HG02571 (cell line): Measurements from ENCODE around the gene SRL.

Source experiments
- ATAC-seq: cut with Tn5 transposase; IDR thresholded peaks from one replicate; pipeline ENCODE4 v1.9.1; 2021; ENCODE audit warnings: mild to moderate bottlenecking, moderate library complexity; ENCODE audit not compliant: unreplicated experiment

Gene SRL

DNA sequence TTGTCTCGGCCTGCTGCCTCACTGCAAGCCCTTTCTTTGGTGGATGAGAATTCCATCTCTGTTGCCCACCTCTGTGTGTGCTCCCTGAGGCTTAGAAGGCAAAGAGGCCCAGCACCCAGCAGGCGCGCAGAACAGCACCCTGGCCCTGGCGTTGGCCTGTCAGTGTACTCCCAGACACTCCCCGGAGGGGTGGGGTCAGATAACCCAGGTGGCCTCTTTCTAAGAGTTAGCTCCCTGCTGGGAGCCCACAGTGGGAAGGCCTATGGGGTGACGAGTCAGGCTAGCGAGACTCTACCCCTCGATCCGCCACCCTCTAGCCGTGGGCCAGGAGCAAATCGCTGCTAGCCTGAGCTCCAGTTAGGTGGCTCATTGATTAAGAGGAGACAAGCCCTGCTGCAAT is 38.1 kb downstream of the SRL start:
- ATAC-seq = no peak

DNA sequence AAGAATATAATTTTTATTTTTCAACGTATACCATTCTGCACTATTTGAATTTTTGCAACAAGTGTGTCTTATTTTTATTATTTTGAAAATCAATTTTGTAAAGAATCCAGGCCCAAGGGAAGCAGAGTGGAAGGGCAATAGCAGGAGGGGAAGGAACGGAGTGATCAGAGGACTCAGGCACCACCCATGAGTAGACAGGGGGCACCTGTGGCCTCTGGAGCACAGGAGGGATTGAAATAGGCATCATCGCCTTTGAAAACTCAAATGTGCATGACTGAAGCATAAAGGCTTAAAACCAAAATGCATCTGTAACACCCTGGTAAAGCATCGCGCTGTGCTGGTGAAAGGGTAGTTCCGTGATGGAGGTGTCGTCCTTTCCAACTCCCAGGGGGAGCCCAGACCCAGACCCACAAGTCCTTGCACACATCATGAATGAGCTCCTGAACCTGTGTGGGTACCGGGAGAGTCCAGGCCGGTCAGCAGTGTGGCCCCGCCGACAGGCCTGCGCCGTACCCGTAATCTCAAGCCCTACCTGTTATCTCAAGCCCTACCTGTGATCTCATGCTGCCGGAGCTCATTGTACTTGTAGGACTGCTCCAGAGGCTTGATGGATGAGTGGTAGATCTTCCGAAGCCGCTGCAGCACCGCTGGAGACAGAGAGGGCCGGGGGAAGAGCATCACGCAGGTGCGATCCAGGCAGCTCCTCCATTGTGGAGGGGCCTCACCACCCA is 39.1 kb downstream of the SRL start:
- no peak for ATAC-seq

DNA sequence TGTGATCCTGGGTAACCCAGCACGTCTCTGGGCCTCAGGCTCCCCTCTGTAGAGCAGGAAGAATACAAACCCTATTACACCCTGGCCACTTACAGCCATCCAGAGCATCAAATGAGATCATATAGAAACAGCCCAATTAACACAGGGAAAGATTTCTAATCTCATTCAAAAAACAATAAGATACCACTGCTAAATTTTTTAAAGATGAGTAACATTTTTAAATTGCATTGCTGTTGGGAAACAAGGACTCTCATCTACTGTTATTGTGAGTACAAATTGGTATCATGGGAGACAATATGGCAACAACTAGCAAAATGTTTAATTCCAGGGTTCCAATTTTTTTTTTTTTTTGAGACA is 41.1 kb downstream of the SRL start:
- ATAC-seq = no peak

DNA sequence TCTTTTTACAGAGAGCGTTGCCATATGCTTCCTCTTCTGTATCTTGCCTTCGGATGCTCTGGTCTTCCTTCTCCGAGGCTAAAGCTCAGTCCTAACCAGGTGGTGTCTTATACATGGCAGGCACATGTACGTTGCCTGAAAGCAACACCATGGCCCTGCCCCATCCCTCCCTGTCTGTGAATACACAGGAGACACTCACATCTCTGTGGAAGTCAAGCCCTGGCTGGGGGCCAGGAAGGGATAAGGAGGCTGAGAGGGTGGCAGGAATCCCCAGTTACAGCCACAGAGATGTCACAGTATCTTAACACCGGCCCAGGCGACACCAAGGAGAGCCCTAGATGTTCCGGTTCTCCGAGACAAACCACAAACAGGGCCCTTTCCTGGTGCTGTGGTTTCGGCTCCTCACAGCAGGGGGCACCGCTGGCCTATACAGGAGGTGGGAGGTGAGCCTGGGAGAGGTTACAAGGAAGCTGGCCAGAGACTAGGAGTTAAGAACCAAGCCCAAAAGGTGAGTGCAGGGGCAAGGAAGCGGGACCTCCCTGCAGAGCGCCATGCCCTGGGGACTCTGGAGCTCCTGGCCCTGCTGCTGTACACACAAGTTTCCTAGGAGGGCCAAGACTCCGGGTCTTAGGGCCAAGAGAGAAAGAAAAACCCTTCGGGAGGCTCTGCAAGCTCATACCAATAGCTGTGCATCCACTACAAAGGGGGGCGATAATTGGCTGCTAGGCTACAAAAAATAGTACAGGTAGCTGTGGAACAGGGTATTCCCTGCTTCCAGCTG is 41.7 kb downstream of the SRL start:
- ATAC-seq = no peak

DNA sequence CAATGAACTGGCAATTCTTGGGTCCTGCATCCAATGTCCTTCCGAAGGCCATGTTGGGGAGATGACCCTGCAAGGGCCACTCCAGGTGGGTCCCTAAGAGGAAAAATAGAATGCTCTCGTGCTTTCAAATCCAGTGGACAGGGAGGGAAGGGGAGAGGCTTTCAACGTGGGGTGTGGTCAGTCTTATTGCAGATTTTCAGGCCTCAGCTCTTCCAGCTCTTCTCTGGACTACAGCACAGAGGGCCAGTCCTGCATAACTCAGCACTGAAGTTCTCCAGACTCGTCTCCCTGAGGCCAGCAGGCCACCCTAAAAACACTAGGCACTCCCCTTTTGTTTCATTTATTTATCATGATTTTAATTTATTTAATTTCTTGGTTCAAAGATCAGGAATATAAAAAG is 43.1 kb downstream of the SRL start:
- ATAC-seq = no peak

DNA sequence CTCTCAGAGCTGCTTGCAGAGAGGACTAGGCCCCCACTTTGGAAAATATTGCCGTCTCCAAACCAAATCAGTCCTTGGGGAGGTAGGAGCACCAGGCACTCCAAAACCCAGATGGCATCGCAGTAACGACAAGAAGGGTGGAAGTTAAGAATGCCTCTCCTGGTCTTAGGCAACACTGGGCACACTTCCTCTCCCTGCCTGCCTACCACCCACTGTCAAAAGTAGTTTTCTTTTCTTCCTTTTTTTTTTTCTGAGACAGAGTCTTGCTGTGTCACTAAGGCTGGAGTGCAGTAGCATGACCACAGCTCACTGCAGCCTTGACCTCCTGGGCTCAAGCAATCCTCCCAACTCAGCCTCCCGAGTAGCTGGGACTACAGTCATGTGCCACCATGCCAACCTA is 47.2 kb downstream of the SRL start:
- ATAC-seq = no peak

DNA sequence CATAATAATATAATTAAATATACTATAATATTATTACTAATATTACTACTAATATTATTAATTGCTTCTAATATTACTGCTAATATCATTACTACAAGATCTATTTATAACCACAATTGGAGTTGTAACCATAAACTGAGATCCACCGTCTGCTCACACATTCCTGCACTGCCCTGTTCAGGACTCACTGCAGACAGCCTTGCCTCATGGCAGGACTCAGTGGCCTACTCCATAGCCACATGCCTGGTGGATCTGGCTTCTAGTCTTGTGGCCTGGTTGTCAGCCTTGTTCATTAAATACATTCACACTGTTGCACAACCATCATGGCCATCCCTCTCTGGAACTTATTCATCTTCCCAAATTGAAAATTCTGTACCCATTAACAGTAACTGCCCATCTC is 48.0 kb downstream of the SRL start:
- no peak for ATAC-seq

DNA sequence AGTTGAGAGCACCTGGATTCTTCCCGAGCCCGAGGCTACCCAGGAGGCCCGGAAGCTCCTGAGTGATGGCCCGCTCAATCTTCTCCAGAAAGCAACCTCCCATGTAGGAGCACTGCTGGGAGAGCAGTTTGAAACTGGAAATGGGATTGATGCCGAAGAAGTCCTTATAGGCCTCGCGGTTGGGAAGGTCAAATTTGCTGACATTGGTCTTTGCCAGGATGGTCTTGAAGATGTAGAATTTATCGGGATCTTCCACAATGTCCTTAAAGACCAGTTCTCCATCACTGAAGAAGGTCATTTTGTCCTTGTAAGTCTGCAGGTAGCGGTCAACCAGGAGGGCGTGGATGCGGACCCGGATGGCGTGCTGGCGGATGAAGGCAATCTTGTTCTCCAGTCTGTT is 49.7 kb downstream of the SRL start:
- ATAC-seq = no peak

DNA sequence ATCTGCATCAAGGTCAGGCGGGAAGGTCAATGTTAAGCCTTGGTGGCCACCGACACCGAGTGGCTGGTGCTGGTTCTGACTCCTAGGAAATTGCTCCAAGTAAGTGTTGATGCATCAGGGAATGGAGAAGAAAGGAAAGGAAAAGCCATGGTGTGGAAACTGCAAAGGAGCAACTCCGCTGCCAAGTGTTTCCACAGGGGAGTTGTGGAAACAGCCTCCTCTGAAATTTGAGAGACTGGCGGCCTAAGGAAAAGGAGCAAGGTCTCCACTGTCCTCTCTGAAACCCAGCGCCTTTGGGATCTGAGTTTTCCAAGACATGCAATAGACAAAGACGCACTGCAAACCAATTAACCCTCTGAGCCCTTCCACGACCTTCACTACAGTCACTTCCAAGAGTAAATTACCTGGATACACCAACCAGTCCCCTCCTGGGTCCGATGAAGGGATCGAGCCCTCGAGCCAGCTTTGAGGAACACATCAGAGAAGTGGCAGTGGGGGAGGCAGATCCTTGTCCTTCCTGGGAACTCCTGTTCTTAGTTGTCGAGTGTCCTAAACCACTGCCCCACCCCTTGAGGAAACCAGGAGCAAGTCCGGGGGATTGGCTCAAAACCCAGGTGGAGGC is 51.1 kb downstream of the SRL start:
- no peak for ATAC-seq

DNA sequence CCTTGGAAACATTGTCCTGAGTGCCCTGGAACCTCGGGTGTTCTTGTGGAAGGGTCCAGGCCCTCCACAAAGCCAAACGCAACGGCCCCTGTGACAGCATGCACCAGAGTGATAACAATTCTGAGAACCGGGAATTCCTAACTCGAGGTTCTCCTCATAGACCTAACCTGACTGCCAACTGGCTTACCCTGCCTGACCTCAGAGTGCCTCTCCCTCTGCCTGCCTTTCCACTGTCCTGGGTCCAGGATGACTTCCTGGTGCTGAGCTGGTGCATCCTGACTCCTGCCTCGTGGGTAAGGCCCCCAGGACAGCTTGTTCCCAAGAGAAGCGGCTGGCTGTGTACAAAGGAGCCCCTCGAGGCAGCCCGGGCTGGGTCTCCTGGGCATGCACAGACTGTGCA is 51.8 kb downstream of the SRL start:
- no peak for ATAC-seq

DNA sequence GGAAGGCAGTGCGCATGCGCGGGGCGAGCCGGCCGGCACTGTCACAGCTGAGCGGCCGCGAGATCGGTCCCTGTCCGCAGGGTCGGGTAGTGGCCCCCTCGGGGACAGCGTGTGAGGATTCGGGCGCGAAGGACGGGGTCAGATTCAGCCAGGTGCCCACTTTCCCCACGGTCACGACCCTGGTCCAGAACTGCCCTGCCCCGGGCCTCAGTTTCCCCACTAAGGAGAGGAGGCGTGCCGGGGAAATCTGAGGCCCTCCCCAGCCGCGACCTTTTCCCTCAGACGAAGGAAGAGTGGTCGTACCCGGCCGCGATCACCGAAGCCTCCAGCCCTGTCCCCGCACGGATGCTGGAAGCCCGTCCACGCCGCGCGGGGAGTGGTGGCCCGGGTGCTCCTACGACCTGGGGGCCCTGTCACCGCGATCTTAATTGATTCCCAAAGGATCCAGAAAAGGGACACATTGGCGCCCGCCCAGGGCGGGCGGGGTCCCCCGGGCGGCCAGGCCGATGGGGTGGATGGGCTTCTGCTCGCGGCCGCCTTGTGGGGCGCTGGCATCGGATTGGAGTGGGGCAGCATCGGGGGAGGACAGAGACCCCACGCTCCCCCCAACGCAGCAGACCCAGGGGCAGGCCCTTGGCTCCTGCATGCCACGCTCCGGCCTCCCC is 57.7 kb downstream of the SRL start:
- no peak for ATAC-seq

DNA sequence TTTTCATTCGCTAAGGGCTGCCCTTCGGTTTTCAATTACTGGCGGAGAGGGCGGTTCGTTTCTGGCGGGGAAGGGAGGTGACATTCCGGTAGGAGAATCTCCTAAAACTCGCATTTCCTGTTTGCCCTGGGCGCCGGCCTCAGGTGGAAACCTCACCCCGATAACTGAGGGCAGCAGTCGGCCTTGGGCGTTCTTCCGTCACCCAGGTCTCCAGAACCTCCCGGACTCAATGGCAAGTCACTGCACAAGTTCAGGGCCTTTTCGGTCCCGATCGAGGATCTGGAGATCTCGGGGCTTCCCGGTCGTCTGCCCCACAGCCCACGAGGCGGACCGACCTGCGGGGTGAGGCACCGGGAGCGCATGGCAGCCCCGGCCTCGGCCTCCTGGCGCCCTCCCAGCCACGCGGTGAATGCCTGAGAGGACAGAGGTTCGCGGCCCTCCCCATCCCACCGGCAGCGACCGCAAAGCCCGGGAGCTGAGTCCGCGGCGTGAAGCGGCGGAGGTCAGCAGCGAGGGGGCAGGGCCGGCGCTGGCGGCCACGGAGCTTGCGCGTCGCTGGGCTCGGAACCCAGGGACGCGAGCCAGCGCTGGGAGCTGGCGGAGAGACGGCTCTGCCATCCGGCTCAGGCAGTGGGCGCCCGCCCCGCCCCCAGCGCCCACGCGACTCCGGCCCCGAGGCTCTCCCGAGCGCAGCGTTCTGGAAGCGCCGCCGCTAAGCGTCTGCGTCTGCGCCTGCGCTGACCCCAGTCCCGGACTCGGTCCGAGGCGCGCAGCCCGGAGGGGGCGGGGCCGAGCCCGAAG is 58.4 kb downstream of the SRL start:
- ATAC-seq = peak; percentile 65

DNA sequence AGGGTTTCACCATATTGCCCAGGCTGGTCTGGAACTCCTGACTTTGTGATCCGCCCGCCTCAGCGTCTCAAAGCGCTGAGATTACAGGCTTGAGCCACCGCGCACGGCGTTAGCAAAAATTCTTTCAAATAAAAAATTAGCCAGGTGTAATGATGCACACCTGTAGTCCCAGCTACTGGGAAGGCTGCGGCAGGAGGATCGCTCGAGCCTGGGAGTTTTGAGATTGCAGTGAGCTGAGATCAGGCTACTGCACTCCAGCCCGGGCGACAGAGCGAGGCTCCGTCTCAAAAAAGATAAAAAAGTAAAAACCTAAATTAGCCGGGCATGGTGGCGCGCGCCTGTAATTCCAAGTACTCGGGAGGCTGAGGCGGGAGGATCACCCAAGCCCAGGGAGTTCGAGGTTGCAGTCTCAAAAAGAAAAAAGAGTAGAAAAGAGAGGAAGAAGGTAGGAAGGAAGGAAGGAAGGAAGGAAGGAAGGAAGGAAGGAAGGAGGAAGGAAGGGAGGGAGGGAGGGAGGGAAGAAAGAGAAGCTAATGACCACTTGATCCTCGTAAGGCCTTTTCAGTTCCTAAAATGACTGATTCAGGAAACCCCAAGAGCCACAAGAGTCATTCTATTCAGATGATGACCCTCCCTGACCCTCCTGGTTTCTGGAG is 59.2 kb downstream of the SRL start:
- ATAC-seq = peak; percentile 35

DNA sequence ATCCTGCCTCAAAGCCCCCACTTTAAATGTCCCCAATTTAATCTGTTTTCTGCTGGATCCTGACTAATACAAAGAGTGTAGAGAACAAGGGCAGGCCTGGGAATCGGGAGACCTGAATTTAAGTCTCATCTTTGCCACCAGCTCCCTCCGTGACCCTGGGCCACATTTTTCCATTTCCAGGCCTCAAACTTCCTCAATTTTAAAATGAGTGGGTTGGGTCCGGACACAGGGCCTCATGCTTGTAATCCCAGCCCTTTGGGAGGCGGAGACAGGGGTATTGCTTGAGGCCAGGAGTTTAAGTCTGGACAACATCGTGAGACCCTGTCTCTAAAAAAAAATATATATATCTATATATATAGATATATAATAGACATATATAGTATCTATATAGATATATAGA is 61.4 kb downstream of the SRL start:
- no peak for ATAC-seq

DNA sequence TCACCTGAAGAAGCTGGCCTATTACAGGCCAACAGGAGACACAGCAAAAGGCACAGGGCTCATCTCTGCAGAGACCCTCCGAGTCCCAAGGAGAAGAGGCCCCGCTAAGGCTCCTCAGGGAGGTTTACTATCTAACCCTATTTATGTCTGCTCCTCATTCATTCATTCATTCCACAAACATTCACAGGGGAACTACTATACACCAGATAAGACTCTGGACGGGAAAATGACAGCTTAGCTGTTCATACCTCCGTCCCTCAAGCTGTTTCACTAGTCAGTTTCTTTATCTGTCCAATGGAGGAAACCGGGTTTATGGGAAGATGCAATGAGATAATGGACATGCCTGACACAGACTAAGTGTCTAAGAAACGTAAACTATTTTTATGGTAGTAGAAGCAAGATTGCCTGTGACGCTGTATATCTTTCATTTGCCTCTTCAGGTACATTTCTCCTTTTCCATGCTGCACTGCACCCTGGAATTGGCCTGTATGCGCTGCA is 62.1 kb downstream of the SRL start:
- ATAC-seq = no peak

DNA sequence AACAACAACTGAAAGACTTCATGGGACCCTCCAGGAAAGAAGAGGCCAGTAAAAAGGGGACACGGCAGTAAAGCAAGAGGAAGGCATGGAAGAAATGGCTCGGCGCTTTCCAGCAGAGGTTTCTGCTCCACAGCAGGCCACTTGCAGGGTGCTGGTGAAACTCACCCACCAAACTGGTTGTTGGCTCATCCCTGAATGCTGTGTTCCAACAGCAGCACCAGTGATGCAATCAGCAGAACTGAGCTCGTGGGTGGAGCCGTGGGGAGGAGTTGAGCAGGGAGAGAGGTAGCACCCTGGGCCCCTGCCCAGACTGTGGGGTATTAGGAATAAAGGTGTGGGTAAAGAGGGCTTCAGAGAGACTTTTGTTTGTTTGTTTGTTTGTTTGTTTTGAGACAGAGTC is 62.9 kb downstream of the SRL start:
- ATAC-seq = no peak

DNA sequence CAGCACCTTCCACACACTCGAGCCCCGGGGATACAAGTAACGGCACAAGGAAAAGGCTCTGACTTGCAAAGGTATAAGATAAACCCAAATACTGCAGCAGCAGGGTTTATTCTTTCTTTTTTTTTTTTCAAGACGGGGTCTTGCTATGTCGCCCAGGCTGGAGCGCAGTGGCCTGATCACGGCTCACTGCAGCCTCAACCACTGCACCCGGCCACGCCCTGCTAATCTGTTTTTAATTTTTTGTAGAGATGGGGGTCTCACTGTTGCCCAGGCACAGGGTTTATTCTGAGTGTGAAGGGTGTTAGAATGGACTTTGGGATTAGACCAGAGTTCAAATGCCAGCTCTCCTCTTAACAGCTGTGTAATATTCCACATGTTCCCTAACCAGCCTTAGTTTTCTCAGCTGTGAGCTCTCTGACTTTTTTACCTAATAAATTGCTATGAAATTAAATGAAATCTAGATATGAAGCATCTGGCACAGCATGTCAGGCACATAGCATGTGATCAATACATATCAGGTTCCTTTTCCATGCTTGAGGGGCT is 63.3 kb downstream of the SRL start:
- no peak for ATAC-seq

DNA sequence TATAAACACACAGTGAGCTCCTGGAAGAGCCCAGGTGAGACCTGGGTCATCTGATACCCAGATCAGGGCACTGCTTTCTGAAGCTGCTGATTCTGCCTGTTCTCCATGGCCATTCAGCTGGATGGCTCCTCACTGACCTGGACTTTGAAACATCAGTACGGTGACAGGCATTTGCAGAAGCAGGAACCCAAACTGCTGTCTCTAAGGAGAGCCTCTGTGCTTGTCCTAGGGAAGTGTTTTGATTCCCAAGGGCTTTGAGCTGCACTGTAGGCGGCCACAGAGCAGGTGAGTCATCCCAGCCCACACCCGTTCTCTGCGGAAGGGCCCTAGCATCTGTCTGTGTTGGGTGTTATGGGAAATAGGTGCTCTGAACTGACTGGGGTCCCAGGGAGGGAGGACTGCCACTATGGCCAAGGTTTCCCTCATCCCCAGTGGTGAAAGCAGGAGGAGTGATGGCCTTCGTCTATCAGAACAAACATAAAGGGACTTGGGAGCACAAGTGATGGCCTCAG is 64.9 kb downstream of the SRL start:
- peak; percentile 53 for ATAC-seq

DNA sequence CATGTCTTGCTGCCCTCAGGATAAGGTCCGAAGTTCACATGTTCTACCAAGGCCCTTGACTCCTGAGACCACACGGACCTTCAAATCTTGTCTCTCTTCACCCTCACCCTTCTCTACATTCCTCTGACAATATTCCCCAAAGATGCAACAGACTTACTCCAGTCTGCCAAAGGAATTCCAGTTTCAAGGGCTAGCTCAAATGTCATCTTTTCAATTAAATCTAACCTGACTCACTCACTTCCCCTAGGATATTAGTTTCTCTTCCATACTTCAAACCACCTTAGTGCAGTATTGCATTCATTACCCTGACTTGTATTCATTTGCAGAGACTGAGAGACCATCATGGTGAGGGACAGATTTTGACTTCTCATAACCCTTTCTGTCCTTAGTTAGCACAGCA is 66.0 kb downstream of the SRL start:
- ATAC-seq = no peak

DNA sequence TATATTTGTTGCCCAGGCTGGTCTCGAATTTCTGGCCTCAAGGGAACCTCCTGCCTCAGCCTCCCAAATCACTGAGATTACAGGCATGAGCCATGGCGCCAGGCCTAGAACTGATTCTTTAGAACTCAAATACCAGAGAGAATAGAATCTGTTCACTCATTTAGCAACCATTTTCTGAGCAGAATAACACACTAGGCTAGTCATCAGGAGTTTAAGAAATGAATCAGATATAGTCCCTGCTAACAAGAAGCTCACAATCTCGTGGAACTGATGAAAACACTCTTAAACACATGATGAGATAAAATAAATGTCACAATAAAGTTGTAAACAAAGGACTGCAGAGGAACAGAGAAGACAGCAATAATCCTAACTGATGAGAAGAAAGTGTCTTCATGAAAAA is 69.8 kb downstream of the SRL start:
- no peak for ATAC-seq
